Endothelial cell (in vitro differentiated cells): Measurements from ENCODE around the gene OR4K14. TPM values are rescaled to one million over a fixed set of nuclear protein-coding genes. Genes with fewer than 3 reads are reported as not detected.

Source experiments
- DNase-seq: peaks from one replicate; pipeline ENCODE4 v3.0.0; 2021; ENCODE audit warnings: low spot score
- H3K27ac Mint-ChIP-seq: one replicate; pipeline ENCODE4 v1.8.0; 2021; ENCODE audit warnings: mixed read lengths, inconsistent platforms; ENCODE audit not compliant: unreplicated experiment
- H3K27me3 Mint-ChIP-seq: one replicate; pipeline ENCODE4 v1.8.0; 2021; ENCODE audit warnings: mild to moderate bottlenecking, moderate library complexity, mixed read lengths, inconsistent platforms; ENCODE audit not compliant: unreplicated experiment
- H3K36me3 Mint-ChIP-seq: one replicate; pipeline ENCODE4 v1.8.0; 2021; ENCODE audit warnings: mild to moderate bottlenecking, low read depth, mixed read lengths, inconsistent platforms; ENCODE audit not compliant: unreplicated experiment
- H3K4me1 Mint-ChIP-seq: one replicate; pipeline ENCODE4 v1.8.0; 2021; ENCODE audit warnings: mild to moderate bottlenecking, mixed read lengths, inconsistent platforms; ENCODE audit not compliant: unreplicated experiment
- H3K4me3 Mint-ChIP-seq: one replicate; pipeline ENCODE4 v1.8.0; 2021; ENCODE audit warnings: mild to moderate bottlenecking, mixed read lengths, inconsistent platforms; ENCODE audit not compliant: unreplicated experiment
- H3K9me3 Mint-ChIP-seq: one replicate; pipeline ENCODE4 v1.8.0; 2021; ENCODE audit warnings: mixed read lengths, inconsistent platforms; ENCODE audit not compliant: unreplicated experiment
- CTCF ChIP-seq: fragments of 200-600 bp; sonication (generic); IDR thresholded peaks from one replicate; pipeline ENCODE4 v1.5.0; 2021; ENCODE audit warnings: antibody characterized with exemption; ENCODE audit not compliant: unreplicated experiment
- long read RNA-seq: library from polyadenylated mRNA; unstranded; transcript quantifications from one replicate; pipeline ENCODE4 v2.0.0, GENCODE V29; 2020; ENCODE audit not compliant: unreplicated experiment
- total RNA-seq: library from RNA; stranded (reverse); fragmentation: NEBNext Ultra II Directional; extraction: Animal tissue kit (Norgen Biotek cat#: 25700); gene quantifications from one replicate; pipeline ENCODE4 v1.2.1, GENCODE V29; 2021; ENCODE audit not compliant: unreplicated experiment

The OR4K14 gene
- not detected for total RNA-seq
- long read RNA-seq = 0 reads

GRCh38 chr14:20019257-20019865, at the start of gene OR4K14:
OR4K14 (minus strand) TSS chr14:20019307; CDS start chr14:20015193, 4,114 bp downstream.
- Mint-ChIP-seq H3K27me3 (peaks cover under 1% of the 10 kb centered on the region), H3K36me3 (peaks cover under 1% of the 10 kb centered on the region), H3K4me1 (no peaks in the 10 kb centered on the region), H3K27ac (no peak within 1 kb of the TSS), H3K4me3 (no peak within 1 kb of the TSS), H3K9me3 (peaks cover 5% of the 10 kb centered on the region)
- TF ChIP-seq CTCF = no peak
- no peak for DNase-seq

- peaks cover 18% of the 10 kb centered on the region for H3K9me3 Mint-ChIP-seq
- H3K27ac Mint-ChIP-seq = no peak within 1 kb of the TSS
- peaks cover 6% of the 10 kb centered on the region for H3K36me3 Mint-ChIP-seq
Observed at GRCh38 chr14:20059745-20060144, 40.6 kb upstream of the OR4K14 start, which contains the start of gene OR4L1. OR4L1 (plus strand) TSS chr14:20060045; CDS start chr14:20060045, 0 bp downstream.

GRCh38 chr14:20048202-20048601, 29.1 kb upstream of the OR4K14 start:
- peaks cover 37% of the 10 kb centered on the region for H3K9me3 Mint-ChIP-seq
- DNase-seq = no peak

More at GRCh38 chr14:20059745-20060144, 40.6 kb upstream of the OR4K14 start, which contains the start of gene OR4L1:
- no peaks in the 10 kb centered on the region for H3K4me1 Mint-ChIP-seq
- H3K4me3 Mint-ChIP-seq = no peak within 1 kb of the TSS
- no peak for TF ChIP-seq CTCF
- DNase-seq = no peak
- H3K27me3 Mint-ChIP-seq = no peaks in the 10 kb centered on the region

GRCh38 chr14:20044243-20044642, 25.1 kb upstream of the OR4K14 start:
- DNase-seq = no peak
- Mint-ChIP-seq H3K36me3 (no peaks in the 10 kb centered on the region), H3K27ac (no peak overlapping the region)

More at GRCh38 chr14:20048202-20048601, 29.1 kb upstream of the OR4K14 start:
- H3K36me3 Mint-ChIP-seq = no peaks in the 10 kb centered on the region
- H3K4me3 Mint-ChIP-seq = no peak overlapping the region
- no peak for TF ChIP-seq CTCF
- H3K4me1 Mint-ChIP-seq = no peaks in the 10 kb centered on the region
- no peaks in the 10 kb centered on the region for H3K27me3 Mint-ChIP-seq
- H3K27ac Mint-ChIP-seq = no peak overlapping the region

More at GRCh38 chr14:20044243-20044642, 25.1 kb upstream of the OR4K14 start:
- Mint-ChIP-seq H3K9me3 (peaks cover 32% of the 10 kb centered on the region), H3K4me3 (no peak overlapping the region), H3K4me1 (no peaks in the 10 kb centered on the region), H3K27me3 (peaks cover 1% of the 10 kb centered on the region)
- TF ChIP-seq CTCF = no peak
